Measurements from ENCODE around the gene PARP9. TPM values are rescaled to one million over a fixed set of nuclear protein-coding genes. Genes with fewer than 3 reads are reported as not detected.

Gene PARP9
- total and polyA plus RNA-seq, 10 of the 15 experiments (the other 5 are each of a cell fraction or from before 2014, with no cell fraction given), result 34.0 to 122 (median 46.1) TPM

DNA sequence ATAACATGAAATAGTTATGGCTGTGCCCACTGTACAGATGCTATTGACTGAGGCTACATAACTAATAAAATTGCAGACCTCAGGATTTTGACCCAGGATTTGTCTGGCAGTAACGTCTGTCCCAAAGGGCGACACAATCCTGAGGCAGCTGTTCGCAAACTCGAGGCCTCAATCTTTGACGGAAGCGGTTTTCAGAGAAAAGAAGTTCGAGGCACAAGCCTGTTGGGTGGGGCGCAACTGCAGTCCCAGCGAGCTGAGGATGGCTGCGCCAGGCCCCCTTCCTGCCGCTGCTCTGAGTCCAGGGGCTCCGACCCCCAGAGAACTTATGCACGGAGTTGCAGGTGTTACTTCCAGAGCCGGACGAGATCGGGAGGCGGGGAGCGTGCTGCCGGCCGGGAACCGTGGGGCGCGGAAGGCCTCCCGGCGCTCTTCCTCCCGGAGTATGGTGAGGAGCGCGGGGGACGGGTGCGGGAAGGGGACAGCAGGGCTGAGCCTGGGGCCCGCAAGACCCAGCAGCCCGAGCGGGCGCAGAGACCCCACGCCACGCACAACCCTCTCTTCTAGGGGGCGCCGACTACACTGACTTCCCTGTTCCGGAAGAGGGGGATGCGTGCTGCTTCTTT, 13.4 kb upstream of the PARP9 start, which contains the start of gene PARP15 (continued):
- TF ChIP-seq, protein P1, sequence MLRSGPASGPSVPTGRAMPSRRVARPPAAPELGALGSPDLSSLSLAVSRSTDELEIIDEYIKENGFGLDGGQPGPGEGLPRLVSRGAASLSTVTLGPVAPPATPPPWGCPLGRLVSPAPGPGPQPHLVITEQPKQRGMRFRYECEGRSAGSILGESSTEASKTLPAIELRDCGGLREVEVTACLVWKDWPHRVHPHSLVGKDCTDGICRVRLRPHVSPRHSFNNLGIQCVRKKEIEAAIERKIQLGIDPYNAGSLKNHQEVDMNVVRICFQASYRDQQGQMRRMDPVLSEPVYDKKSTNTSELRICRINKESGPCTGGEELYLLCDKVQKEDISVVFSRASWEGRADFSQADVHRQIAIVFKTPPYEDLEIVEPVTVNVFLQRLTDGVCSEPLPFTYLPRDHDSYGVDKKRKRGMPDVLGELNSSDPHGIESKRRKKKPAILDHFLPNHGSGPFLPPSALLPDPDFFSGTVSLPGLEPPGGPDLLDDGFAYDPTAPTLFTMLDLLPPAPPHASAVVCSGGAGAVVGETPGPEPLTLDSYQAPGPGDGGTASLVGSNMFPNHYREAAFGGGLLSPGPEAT (IDR thresholded peaks at IDR 0.05; ENCODE audit: low read depth), result peak; percentile 17; the same call in 1 of the 2 replicates
- TF ChIP-seq RB1 (IDR thresholded peaks at IDR 0.05; ENCODE audit: borderline replicate concordance) (peak; percentile 67; the same call in 1 of the 2 replicates), NR2C1 (IDR thresholded peaks at IDR 0.05) (no peak), PAX5 (IDR thresholded peaks at IDR 0.05; ENCODE audit: borderline replicate concordance, low read depth, low read length) (no peak)

DNA sequence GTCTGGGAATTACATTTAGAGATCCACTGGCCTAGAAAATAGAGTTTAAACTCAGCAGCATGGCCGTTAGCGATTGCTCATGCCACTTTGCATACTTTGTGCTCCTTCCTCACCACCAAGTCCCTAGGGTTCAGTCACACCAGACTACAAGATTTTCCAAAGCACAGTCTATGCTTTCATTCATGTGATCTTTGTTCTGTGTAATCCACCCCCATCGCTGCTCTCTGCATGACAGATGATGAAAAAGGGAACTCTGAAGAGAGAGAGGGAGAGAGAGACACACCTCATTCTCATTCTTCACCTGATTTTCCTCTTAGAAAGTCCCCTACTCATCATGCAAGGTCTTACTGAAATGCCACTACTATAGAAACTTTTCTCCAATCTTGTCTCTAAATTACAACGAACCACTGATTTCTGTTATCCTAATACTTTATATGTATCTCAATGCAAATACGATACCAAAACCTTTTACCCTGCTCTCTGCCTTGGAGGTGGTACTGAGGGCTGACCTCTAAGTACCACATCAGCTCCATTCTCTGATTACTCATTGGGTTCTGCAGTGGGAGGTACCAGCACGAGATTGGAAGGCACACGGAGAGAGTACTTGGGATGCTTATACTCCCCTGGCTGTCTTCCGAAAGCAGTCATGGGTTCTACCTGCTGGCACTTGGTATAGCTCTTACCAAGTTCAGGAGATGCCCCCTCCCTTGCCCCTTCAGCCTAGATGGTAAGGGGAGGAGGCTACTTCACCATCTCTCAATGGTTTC, 12.3 kb upstream of the PARP9 start:
- FAIRE-seq, result peak; percentile 56
- no TSS peak for BruUV-seq (replicated peaks)
- no peaks in the 10 kb centered on the region for H4K20me1 ChIP-seq (ENCODE audit: control insufficient read depth, insufficient read depth)
- H2AFZ ChIP-seq (ENCODE audit: control insufficient read depth, low read depth, low read length), result peak overlapping the region; percentile 46; the same call in 1 of the 2 replicates
- H3K4me1 ChIP-seq (ENCODE audit: control insufficient read depth, insufficient read depth, low read length), result peaks cover 29% of the 10 kb centered on the region
- no peaks in the 10 kb centered on the region for H3K27me3 ChIP-seq (replicated peaks in 1 of 2; ENCODE audit: control insufficient read depth in 2 of 2, insufficient read depth in 2 of 2, low read length in 1 of 2)
- ChIA-PET POLR2A (interaction anchor here (0.7 to 6.3 kb wide), 14 partner anchors 12 to 290 kb away, joined by 3 to 79 read pairs (median 3); partner anchors contain the start of genes DTX3L, PARP14 and PARP9), SMC1A (ENCODE audit: uncharacterized antibody, unreplicated experiment) (interaction anchor here (0.6 to 7.6 kb wide), 13 partner anchors 10 to 1030 kb away, joined by 3 to 183 read pairs (median 10); partner anchors contain the start of genes DTX3L, PARP14 and PARP9), RAD21 (ENCODE audit: unreplicated experiment) (interaction anchor here (0.7 to 7.6 kb wide), 9 partner anchors 13 to 191 kb away, joined by 3 to 149 read pairs (median 16); partner anchors contain the start of genes DTX3L, PARP14 and PARP9), CTCF (interaction anchor here (0.6 to 6.9 kb wide), 6 partner anchors 13 to 476 kb away, joined by 3 to 79 read pairs (median 26); partner anchors contain the start of genes DTX3L, PARP14 and PARP9)
- peak overlapping the region; percentile 95 for H3K27ac ChIP-seq (ENCODE audit: control insufficient read depth, insufficient read depth)
- peak overlapping the region; percentile 29; the same call in 1 of the 2 replicates for H3K4me3 ChIP-seq
- peaks cover 0 to 7% of the 10 kb centered on the region in 2 experiments; a peak in 1 of 4 replicates for H3K36me3 ChIP-seq (ENCODE audit: control insufficient read depth in 2 of 2, insufficient read depth in 2 of 2, low read length in 1 of 2)
- 8% methylated on average over 8 of the region's 8 CpGs for WGBS (ENCODE audit: insufficient coverage, insufficient replicate concordance, low lambda C conversion rate, missing lambda C conversion rate)
- intact Hi-C loops (cut with micrococcal nuclease; ENCODE audit: unreplicated experiment), result loop anchor here (1.0 kb wide), 4 partner anchors 12 to 103 kb away; partner anchors contain the start of genes DTX3L and PARP9
- peak overlapping the region; percentile 93 for H3K4me2 ChIP-seq (ENCODE audit: control insufficient read depth, insufficient read depth)
- peak overlapping the region; percentile 90; the same call in 1 of the 2 replicates for H3K9ac ChIP-seq (ENCODE audit: control insufficient read depth, insufficient read depth, low read length)
- H3K9me3 ChIP-seq (replicated peaks; ENCODE audit: control insufficient read depth, insufficient read depth, low read length), result peaks cover 4% of the 10 kb centered on the region
- ATAC-seq, result peak; percentile 77
- DNase-seq (ENCODE audit: low read depth, low spot score), result peak; percentile 100
- peaks cover 36% of the 10 kb centered on the region for H3K79me2 ChIP-seq (ENCODE audit: control insufficient read depth, insufficient read depth, low read length)
- in situ Hi-C loops (cut with MboI), result no loop called here
- TF ChIP-seq YBX1 (IDR thresholded peaks at IDR 0.05), result no peak
- no peak for TF ChIP-seq LARP7 (IDR thresholded peaks at IDR 0.05)
- TF ChIP-seq, protein P2, sequence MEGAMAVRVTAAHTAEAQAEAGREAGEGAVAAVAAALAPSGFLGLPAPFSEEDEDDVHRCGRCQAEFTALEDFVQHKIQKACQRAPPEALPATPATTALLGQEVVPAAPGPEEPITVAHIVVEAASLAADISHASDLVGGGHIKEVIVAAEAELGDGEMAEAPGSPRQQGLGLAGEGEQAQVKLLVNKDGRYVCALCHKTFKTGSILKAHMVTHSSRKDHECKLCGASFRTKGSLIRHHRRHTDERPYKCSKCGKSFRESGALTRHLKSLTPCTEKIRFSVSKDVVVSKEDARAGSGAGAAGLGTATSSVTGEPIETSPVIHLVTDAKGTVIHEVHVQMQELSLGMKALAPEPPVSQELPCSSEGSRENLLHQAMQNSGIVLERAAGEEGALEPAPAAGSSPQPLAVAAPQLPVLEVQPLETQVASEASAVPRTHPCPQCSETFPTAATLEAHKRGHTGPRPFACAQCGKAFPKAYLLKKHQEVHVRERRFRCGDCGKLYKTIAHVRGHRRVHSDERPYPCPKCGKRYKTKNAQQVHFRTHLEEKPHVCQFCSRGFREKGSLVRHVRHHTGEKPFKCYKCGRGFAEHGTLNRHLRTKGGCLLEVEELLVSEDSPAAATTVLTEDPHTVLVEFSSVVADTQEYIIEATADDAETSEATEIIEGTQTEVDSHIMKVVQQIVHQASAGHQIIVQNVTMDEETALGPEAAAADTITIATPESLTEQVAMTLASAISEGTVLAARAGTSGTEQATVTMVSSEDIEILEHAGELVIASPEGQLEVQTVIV (IDR thresholded peaks at IDR 0.05; ENCODE audit: borderline replicate concordance, partially characterized antibody), result no peak
- TF ChIP-seq SPI1 (IDR thresholded peaks at IDR 0.05; ENCODE audit: borderline replicate concordance, insufficient read depth, low read depth, low read length), result peak; percentile 92
- TF ChIP-seq GABPA (IDR thresholded peaks at IDR 0.05; ENCODE audit: low read depth), result 0 out of 2 replicates have a peak, but pooled peaks have one; percentile 21
- TF ChIP-seq, protein P3, sequence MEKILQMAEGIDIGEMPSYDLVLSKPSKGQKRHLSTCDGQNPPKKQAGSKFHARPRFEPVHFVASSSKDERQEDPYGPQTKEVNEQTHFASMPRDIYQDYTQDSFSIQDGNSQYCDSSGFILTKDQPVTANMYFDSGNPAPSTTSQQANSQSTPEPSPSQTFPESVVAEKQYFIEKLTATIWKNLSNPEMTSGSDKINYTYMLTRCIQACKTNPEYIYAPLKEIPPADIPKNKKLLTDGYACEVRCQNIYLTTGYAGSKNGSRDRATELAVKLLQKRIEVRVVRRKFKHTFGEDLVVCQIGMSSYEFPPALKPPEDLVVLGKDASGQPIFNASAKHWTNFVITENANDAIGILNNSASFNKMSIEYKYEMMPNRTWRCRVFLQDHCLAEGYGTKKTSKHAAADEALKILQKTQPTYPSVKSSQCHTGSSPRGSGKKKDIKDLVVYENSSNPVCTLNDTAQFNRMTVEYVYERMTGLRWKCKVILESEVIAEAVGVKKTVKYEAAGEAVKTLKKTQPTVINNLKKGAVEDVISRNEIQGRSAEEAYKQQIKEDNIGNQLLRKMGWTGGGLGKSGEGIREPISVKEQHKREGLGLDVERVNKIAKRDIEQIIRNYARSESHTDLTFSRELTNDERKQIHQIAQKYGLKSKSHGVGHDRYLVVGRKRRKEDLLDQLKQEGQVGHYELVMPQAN (conservative IDR thresholded peaks at IDR 0.05), result peak; percentile 39; the same call in 1 of the 2 replicates
- TF ChIP-seq NR2C2 (IDR thresholded peaks at IDR 0.05; ENCODE audit: borderline replicate concordance, control insufficient read depth, insufficient read length, low read depth), result no peak
- peak; percentile 77 for TF ChIP-seq BMI1 (IDR thresholded peaks at IDR 0.05; ENCODE audit: borderline replicate concordance)
- TF ChIP-seq PAX5 (IDR thresholded peaks at IDR 0.05; ENCODE audit: borderline replicate concordance, low read depth, low read length), result peak; percentile 90; the same call in 1 of the 2 replicates
- TF ChIP-seq ZNF207 (IDR thresholded peaks at IDR 0.05; ENCODE audit: borderline replicate concordance), result no peak

All from GM12878 (cell line).